ENCODE results near the gene TLDC2. TPM values are rescaled to one million over a fixed set of nuclear protein-coding genes. Genes with fewer than 3 reads are reported as not detected.
A peak's percentile ranks its signal among the peaks of the same experiment; 100 is the strongest.
"Not testable (repeated sequence)": the region's sequence is repeated elsewhere in the genome, so short reads cannot be mapped to it uniquely, and the experiment has no call there.

TLDC2 gene
- total and polyA plus RNA-seq, 2 donors, result 0.28 to 0.48 TPM

DNA sequence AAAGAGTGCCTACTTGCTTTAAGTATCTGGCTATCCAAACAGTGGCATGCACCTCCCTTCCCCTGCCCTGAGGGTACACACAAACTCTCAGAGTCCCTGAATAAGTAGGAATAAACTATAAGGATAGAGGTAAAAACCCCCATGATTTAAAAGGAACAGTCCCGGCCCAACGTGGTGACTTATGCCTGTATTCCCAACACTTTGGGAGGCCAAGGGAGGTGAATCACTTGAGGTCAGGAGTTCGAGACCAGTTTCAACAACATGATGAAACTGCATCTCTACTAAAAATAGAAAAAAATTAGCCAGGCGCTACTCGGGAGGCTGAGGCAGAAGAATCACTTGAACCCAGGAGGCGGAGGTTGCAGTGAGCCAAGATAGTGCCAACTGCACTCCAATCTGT lies 53.4 kb downstream of the TLDC2 start:
- no peaks in the 10 kb centered on the region for H3K36me3 ChIP-seq (ENCODE audit: control insufficient read depth in 2 of 2, insufficient read depth in 2 of 2, low read length in 1 of 2)
- WGBS, result 95% methylated on average over 6 of the region's 6 CpGs
- no peaks in the 10 kb centered on the region for H3K4me1 ChIP-seq (ENCODE audit: control insufficient read depth in 2 of 2, insufficient read depth in 2 of 2, low read length in 2 of 2)
- H3K4me3 ChIP-seq (ENCODE audit: low read length in 2 of 2), result no peak overlapping the region
- no peak for DNase-seq (ENCODE audit: low read depth in 6 of 9, low spot score in 9 of 9)
- H3K27me3 ChIP-seq (ENCODE audit: control insufficient read depth in 2 of 2, insufficient read depth in 1 of 2, low read length in 1 of 2), result no peaks in the 10 kb centered on the region
- H3K27ac ChIP-seq (ENCODE audit: low read depth in 1 of 2, low read length in 1 of 2), result no peak overlapping the region
- H3K9me3 ChIP-seq (ENCODE audit: control insufficient read depth in 2 of 2, insufficient read depth in 1 of 2, low read length in 1 of 2), result no peaks in the 10 kb centered on the region

DNA sequence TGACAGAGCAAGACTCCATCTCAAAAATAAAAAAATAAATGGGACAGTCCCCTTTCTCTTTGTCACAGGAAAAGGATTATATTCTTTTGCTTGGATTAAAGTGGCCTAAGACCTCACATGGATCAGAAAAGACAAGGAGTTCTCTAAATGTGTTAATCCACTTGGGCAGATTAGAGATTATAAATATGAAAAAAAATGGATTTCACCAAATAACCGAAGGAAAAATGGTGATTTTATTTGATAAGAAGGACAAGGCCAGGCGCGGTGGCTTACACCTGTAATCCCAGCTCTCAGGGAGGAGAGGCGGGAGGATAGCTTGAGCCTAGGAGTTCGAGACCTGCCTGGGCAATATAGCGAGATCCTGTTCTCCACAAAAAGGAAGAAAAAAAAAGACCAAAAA lies 53.8 kb downstream of the TLDC2 start:
- Histone ChIP-seq H3K27ac (ENCODE audit: low read depth in 1 of 2, low read length in 1 of 2) (no peak overlapping the region), H3K4me1 (ENCODE audit: control insufficient read depth in 2 of 2, insufficient read depth in 2 of 2, low read length in 2 of 2) (no peaks in the 10 kb centered on the region)

DNA sequence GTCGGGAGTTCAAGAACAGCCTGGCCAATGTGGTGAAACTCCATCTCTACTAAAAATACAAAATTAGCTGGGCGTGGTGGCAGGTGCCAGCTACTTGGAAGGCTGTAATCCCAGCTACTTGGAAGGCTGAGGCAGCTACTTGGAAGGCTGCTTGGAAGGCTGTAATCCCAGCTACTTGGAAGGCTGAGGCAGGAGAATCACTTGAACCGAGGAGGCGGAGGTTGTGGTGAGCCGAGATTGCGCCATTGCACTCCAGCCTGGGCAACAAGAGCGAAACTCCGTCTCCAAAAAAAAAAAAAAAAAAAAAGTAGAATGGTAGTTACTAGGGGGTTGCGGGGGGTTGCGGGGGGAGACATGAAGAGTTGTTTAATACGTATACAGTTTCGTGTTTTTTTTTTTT lies 56.1 kb downstream of the TLDC2 start:
- H3K27me3 ChIP-seq (ENCODE audit: control insufficient read depth in 2 of 2, insufficient read depth in 1 of 2, low read length in 1 of 2); H3K27ac ChIP-seq (ENCODE audit: low read depth in 1 of 2, low read length in 1 of 2); DNase-seq (ENCODE audit: low read depth in 6 of 9, low spot score in 9 of 9); H3K9me3 ChIP-seq (ENCODE audit: control insufficient read depth in 2 of 2, insufficient read depth in 1 of 2, low read length in 1 of 2); H3K4me1 ChIP-seq (ENCODE audit: control insufficient read depth in 2 of 2, insufficient read depth in 2 of 2, low read length in 2 of 2); H3K36me3 ChIP-seq (ENCODE audit: control insufficient read depth in 2 of 2, insufficient read depth in 2 of 2, low read length in 1 of 2); H3K4me3 ChIP-seq (ENCODE audit: low read length in 2 of 2): not testable (repeated sequence)
- WGBS, result 98% methylated on average over 12 of the region's 12 CpGs

More for the DNA sequence above, 53.8 kb downstream of the TLDC2 start:
- Histone ChIP-seq H3K36me3 (ENCODE audit: control insufficient read depth in 2 of 2, insufficient read depth in 2 of 2, low read length in 1 of 2) (no peaks in the 10 kb centered on the region), H3K4me3 (ENCODE audit: low read length in 2 of 2) (no peak overlapping the region), H3K9me3 (ENCODE audit: control insufficient read depth in 2 of 2, insufficient read depth in 1 of 2, low read length in 1 of 2) (no peaks in the 10 kb centered on the region), H3K27me3 (ENCODE audit: control insufficient read depth in 2 of 2, insufficient read depth in 1 of 2, low read length in 1 of 2) (no peaks in the 10 kb centered on the region)
- no peak for DNase-seq (ENCODE audit: low read depth in 6 of 9, low spot score in 9 of 9)
- WGBS, result 97% methylated on average over 6 of the region's 6 CpGs

DNA sequence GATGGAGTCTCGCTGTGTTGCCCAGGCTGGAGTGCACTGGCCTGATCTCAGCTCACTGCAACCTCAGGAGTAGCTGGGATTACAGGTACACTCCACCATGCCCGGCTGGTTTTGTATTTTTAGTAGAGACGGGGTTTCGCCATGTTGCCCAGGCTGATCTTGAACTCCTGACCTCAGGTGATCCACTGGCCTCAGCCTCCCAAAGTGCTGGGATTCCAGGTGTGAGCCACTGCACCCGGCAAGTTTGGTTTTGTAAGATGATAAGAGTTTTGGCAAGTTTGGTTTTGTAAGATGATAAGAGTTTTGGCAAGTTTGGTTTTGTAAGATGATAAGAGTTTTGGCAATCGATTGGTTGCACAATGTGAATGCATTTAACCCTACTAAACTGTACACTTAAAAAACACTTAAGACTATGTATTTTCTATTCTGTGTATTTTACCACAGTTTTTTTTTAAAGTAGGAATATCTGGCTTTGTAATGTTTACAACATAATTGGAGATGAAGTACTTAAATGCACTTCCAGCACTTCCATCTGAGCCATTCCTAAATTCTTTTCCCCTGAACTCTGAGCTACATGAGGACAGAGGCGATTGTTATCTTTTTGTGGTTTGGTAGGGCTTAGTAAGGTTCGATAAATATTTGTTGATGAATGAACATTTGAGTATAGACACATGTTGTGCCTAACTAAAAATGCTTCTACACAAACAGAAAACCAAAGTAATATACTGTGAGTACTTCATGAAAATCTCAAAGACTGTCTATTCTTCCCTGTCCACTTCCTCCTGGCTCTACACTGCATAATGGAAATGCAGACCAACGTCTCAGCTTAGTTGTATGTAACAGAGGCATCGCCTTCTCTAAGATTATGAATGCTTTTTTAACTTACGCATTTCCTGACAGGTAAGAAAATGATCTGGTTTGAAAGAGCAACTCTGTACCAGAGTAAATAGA lies 56.8 kb downstream of the TLDC2 start:
- WGBS, result 86% methylated on average over 11 of the region's 11 CpGs
- H3K36me3 ChIP-seq (ENCODE audit: control insufficient read depth in 2 of 2, insufficient read depth in 2 of 2, low read length in 1 of 2), result no peaks in the 10 kb centered on the region
- no peak overlapping the region for H3K27ac ChIP-seq (ENCODE audit: low read depth in 1 of 2, low read length in 1 of 2)
- no peak overlapping the region for H3K4me3 ChIP-seq (ENCODE audit: low read length in 2 of 2)
- no peaks in the 10 kb centered on the region for H3K4me1 ChIP-seq (ENCODE audit: control insufficient read depth in 2 of 2, insufficient read depth in 2 of 2, low read length in 2 of 2)
- no peak for DNase-seq (ENCODE audit: low read depth in 6 of 9, low spot score in 9 of 9)
- H3K27me3 ChIP-seq (ENCODE audit: control insufficient read depth in 2 of 2, insufficient read depth in 1 of 2, low read length in 1 of 2), result no peaks in the 10 kb centered on the region
- no peaks in the 10 kb centered on the region for H3K9me3 ChIP-seq (ENCODE audit: control insufficient read depth in 2 of 2, insufficient read depth in 1 of 2, low read length in 1 of 2)

DNA sequence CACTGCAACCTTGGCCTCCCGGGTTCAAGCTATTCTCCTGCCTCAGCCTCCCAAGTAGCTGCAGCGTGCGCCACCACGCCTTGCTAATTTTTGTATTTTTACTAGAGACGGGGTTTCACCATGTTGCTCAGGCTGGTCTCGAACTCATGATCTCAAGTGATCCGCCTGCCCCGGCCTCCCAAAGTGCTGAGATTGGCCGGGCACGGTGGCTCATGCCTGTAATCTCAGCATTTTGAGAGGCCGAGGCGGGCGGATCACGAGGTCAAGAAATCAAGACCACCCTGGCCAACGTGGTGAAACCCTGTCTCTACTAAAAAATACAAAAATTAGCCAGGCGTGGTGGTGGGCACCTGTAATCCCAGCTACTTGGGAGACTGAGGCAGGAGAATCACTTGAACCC lies 57.6 kb downstream of the TLDC2 start:
- not testable (repeated sequence) for H3K4me3 ChIP-seq (ENCODE audit: low read length in 2 of 2); DNase-seq (ENCODE audit: low read depth in 6 of 9, low spot score in 9 of 9); H3K27me3 ChIP-seq (ENCODE audit: control insufficient read depth in 2 of 2, insufficient read depth in 1 of 2, low read length in 1 of 2); H3K27ac ChIP-seq (ENCODE audit: low read depth in 1 of 2, low read length in 1 of 2); H3K4me1 ChIP-seq (ENCODE audit: control insufficient read depth in 2 of 2, insufficient read depth in 2 of 2, low read length in 2 of 2); H3K36me3 ChIP-seq (ENCODE audit: control insufficient read depth in 2 of 2, insufficient read depth in 2 of 2, low read length in 1 of 2); H3K9me3 ChIP-seq (ENCODE audit: control insufficient read depth in 2 of 2, insufficient read depth in 1 of 2, low read length in 1 of 2)
- 97% methylated on average over 16 of the region's 16 CpGs for WGBS

DNA sequence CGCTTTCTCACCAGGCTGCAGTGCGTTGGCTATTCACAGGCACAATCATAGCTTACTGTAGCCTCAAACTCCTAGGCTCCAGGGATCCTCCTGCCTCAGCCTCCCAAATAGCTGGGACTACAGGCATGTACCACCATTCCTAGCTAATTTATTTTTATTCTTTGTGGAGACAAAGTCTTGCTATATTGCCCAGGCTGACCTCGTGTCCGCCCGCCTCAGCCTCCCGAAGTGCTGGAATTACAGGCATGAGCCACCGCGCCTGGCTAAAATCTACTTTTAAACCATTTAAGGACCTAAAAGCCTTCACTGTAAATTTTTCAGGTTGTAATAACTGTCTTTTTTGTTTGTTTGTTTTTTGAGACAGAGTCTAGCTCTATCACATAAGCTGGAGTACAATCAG lies 60.4 kb downstream of the TLDC2 start:
- Histone ChIP-seq H3K27ac (ENCODE audit: low read depth in 1 of 2, low read length in 1 of 2) (no peak overlapping the region), H3K4me3 (ENCODE audit: low read length in 2 of 2) (no peak overlapping the region), H3K36me3 (ENCODE audit: control insufficient read depth in 2 of 2, insufficient read depth in 2 of 2, low read length in 1 of 2) (no peaks in the 10 kb centered on the region), H3K9me3 (ENCODE audit: control insufficient read depth in 2 of 2, insufficient read depth in 1 of 2, low read length in 1 of 2) (no peaks in the 10 kb centered on the region), H3K4me1 (ENCODE audit: control insufficient read depth in 2 of 2, insufficient read depth in 2 of 2, low read length in 2 of 2) (no peaks in the 10 kb centered on the region), H3K27me3 (ENCODE audit: control insufficient read depth in 2 of 2, insufficient read depth in 1 of 2, low read length in 1 of 2) (no peaks in the 10 kb centered on the region)
- DNase-seq (ENCODE audit: low read depth in 6 of 9, low spot score in 9 of 9), result no peak
- 98% methylated on average over 8 of the region's 8 CpGs for WGBS

DNA sequence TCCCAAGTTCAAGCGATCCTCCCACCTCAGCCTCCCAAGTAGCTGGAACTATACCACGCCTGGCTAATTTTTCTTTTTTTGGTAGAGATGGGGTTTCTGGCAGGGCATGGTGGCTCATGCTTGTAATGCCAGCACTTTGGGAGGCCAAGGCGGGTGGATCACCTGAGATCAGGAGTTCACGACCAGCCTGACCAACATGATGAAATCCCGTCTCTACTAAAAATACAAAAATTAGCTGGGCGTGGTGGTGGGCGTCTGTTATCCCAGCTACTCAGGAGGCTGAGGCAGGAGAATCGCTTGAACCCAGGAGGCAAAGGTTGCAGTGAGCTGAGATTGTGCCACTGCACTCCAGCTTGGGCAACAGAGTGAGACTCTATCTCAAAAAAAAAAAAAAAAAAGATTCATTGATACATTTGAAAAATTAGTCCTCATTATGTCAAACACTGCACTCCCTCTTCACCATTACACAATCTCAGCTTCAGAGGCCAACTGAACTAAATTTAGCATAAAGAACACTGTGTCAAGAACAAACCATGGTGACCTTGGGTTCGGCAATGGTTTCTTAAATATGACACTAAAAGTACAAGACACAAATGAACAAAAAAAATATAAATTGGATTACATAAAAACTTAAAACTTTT lies 60.9 kb downstream of the TLDC2 start:
- H3K36me3 ChIP-seq (ENCODE audit: control insufficient read depth in 2 of 2, insufficient read depth in 2 of 2, low read length in 1 of 2); DNase-seq (ENCODE audit: low read depth in 6 of 9, low spot score in 9 of 9): not testable (repeated sequence)

DNA sequence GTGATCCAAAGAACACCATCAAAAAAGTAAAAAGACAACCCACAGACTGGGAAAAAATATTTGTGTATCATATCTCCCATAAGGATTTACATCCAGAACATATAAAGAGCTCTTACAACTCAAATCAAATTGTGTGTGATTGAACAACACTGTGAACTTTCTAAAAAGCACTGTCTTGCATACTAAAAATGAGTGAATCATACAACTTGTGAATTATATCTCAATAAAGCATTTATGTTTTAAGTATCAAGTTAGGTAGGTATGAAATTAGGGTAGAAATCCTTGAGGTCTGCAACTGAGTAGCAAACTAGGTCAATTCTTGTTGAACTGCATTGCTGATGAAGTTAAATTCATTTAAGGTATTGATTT lies 61.4 kb downstream of the TLDC2 start:
- Histone ChIP-seq H3K27ac (ENCODE audit: low read depth in 1 of 2, low read length in 1 of 2) (no peak overlapping the region), H3K9me3 (ENCODE audit: control insufficient read depth in 2 of 2, insufficient read depth in 1 of 2, low read length in 1 of 2) (no peaks in the 10 kb centered on the region), H3K36me3 (ENCODE audit: control insufficient read depth in 2 of 2, insufficient read depth in 2 of 2, low read length in 1 of 2) (no peaks in the 10 kb centered on the region), H3K27me3 (ENCODE audit: control insufficient read depth in 2 of 2, insufficient read depth in 1 of 2, low read length in 1 of 2) (no peaks in the 10 kb centered on the region), H3K4me1 (ENCODE audit: control insufficient read depth in 2 of 2, insufficient read depth in 2 of 2, low read length in 2 of 2) (no peaks in the 10 kb centered on the region), H3K4me3 (ENCODE audit: low read length in 2 of 2) (no peak overlapping the region)
- no peak for DNase-seq (ENCODE audit: low read depth in 6 of 9, low spot score in 9 of 9)

More for the DNA sequence above, 60.9 kb downstream of the TLDC2 start:
- not testable (repeated sequence) for H3K4me3 ChIP-seq (ENCODE audit: low read length in 2 of 2); H3K9me3 ChIP-seq (ENCODE audit: control insufficient read depth in 2 of 2, insufficient read depth in 1 of 2, low read length in 1 of 2); H3K27me3 ChIP-seq (ENCODE audit: control insufficient read depth in 2 of 2, insufficient read depth in 1 of 2, low read length in 1 of 2); H3K27ac ChIP-seq (ENCODE audit: low read depth in 1 of 2, low read length in 1 of 2); H3K4me1 ChIP-seq (ENCODE audit: control insufficient read depth in 2 of 2, insufficient read depth in 2 of 2, low read length in 2 of 2)
- WGBS, result 97% methylated on average over 9 of the region's 9 CpGs

DNA sequence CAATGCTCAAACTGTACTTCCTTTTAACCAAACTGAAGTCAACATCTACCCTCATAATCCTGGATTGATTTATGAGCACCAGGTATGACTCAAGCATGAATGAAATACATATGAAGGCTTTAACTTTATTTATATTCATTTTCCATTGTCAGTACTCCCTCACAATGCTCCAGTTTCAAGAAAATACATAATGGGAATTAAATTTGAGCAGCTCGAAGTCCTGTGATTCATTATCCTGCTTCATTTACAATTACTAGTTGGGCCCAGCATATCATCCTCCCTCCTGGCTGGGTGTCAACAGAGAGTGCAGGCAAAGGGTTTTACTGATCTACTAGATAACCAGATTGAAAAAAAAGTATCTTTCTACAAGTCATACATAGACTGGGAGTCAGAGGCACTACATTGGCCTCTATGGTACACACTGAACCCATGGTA lies 65.5 kb downstream of the TLDC2 start:
- no peak for DNase-seq (ENCODE audit: low read depth in 6 of 9, low spot score in 9 of 9)

More for the DNA sequence above, 65.5 kb downstream of the TLDC2 start:
- Histone ChIP-seq H3K27ac (ENCODE audit: low read depth in 1 of 2, low read length in 1 of 2) (peak overlapping the region in 1 of 2 donors; percentile 31), H3K4me3 (ENCODE audit: low read length in 2 of 2) (no peak overlapping the region), H3K4me1 (ENCODE audit: control insufficient read depth in 2 of 2, insufficient read depth in 2 of 2, low read length in 2 of 2) (no peaks in the 10 kb centered on the region), H3K9me3 (ENCODE audit: control insufficient read depth in 2 of 2, insufficient read depth in 1 of 2, low read length in 1 of 2) (no peaks in the 10 kb centered on the region), H3K36me3 (ENCODE audit: control insufficient read depth in 2 of 2, insufficient read depth in 2 of 2, low read length in 1 of 2) (peaks cover 0 to 8% of the 10 kb centered on the region in 2 donors), H3K27me3 (ENCODE audit: control insufficient read depth in 2 of 2, insufficient read depth in 1 of 2, low read length in 1 of 2) (no peaks in the 10 kb centered on the region)
- WGBS, result 94% methylated on average over 1 of the region's 1 CpG

Data from thymus (tissue), 11 donors.